ENCODE results near the gene PIK3CA.
A peak's percentile ranks its signal among the peaks of the same experiment; 100 is the strongest.
"Not testable (repeated sequence)": the region's sequence is repeated elsewhere in the genome, so short reads cannot be mapped to it uniquely, and the experiment has no call there.

Gene PIK3CA

GRCh38 chr3:179190581-179190980, 42.4 kb downstream of the PIK3CA start:
- DNase-seq (ENCODE audit: low read depth), result no peak
- H3K4me3 ChIP-seq (ENCODE audit: low read depth, low read length), result no peak overlapping the region
- TF ChIP-seq CTCF (IDR thresholded peaks at IDR 0.05; ENCODE audit: control insufficient read depth, extremely low read depth, insufficient read depth), result no peak

- no peak for TF ChIP-seq CTCF (IDR thresholded peaks at IDR 0.05; ENCODE audit: control insufficient read depth, extremely low read depth, insufficient read depth)
- peak; percentile 33 for DNase-seq (ENCODE audit: low read depth)
Measured at GRCh38 chr3:179192542-179192941, 44.4 kb downstream of the PIK3CA start.

DNA sequence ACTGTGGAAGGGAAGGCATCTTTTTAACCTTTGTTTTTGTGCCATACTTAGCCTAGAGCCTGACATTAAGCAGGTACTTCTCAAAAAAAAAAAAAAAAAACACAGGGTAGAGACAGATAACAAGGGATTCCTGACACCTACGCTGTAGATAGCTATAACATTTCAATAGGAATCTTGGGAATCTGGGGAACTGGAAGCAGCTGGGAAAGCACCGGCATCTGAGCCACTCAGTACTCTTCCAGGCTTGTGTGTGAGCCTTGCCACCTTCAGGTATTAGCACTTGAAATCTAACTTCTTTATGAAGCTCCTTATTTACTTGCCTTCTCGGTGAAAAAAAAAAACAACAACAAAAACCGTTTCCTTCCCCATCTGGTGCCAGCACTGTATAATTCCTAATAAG, 46.8 kb downstream of the PIK3CA start:
- no peak for TF ChIP-seq CTCF (IDR thresholded peaks at IDR 0.05; ENCODE audit: control insufficient read depth, extremely low read depth, insufficient read depth)
- DNase-seq (ENCODE audit: low read depth), result no peak
- H3K4me3 ChIP-seq (ENCODE audit: low read depth, low read length), result no peak overlapping the region

More at GRCh38 chr3:179192542-179192941, 44.4 kb downstream of the PIK3CA start:
- H3K4me3 ChIP-seq (ENCODE audit: low read depth, low read length), result no peak overlapping the region

DNA sequence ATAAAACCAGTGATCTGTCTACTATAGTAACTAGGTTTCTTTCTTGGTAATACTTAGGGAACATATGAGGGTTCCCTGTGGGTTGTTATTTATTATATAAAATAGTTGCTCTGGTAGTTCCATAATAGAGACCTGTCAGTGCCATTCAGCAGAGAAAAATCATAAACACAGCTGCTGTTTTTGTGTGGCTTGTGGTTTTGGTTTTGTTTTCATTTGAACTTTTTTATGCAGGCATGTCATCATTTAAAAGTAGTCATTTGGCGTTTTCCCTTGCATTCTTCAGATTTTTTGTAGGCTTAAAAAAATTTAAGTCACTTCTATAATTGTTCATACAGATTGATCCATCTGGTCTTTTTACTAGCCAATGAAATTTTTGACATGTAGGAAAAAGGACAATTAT, 47.9 kb downstream of the PIK3CA start:
- no peak overlapping the region for H3K4me3 ChIP-seq (ENCODE audit: low read depth, low read length)
- no peak for DNase-seq (ENCODE audit: low read depth)
- no peak for TF ChIP-seq CTCF (IDR thresholded peaks at IDR 0.05; ENCODE audit: control insufficient read depth, extremely low read depth, insufficient read depth)

DNA sequence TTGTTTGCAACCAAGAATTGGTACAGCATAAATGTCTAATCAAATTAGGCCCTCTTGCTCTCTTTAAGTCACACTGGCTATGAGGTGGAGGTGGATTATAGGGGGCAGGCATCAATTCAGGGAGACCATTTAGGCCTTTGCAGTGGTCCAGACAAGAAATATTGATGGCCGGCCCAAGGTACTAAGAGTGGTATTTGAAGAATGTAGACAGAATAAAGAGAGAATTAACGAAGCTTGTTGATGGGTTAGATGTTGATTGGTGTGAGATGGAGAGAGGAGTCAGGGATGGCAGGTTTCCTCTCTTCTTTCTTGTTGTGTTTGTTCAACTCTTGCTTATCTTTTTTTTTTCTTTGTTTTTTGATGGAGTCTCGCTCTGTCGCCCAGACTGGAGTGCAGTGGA, 48.5 kb downstream of the PIK3CA start:
- no peak for TF ChIP-seq CTCF (IDR thresholded peaks at IDR 0.05; ENCODE audit: control insufficient read depth, extremely low read depth, insufficient read depth)
- no peak for DNase-seq (ENCODE audit: low read depth)
- H3K4me3 ChIP-seq (ENCODE audit: low read depth, low read length), result no peak overlapping the region

DNA sequence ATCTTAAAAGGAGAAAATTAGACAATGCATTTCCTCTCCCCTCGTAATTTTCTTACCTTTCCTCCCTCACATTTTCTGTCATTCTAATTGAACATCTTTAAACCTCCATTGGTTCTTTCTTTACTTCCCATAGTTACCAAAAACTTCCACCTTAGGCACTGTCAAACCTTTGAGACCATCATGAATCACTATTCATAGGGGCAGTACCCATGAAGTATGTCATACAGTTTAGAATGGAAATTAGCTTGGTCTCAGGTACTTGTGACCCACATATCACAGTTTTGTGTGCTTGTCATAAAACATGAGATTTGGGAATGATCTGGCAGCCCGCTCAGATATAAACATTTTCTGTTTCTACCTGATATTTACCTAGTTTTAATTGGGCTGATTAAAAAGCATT, 52.6 kb downstream of the PIK3CA start:
- H3K4me3 ChIP-seq (ENCODE audit: low read depth, low read length), result no peak overlapping the region
- no peak for DNase-seq (ENCODE audit: low read depth)
- no peak for TF ChIP-seq CTCF (IDR thresholded peaks at IDR 0.05; ENCODE audit: control insufficient read depth, extremely low read depth, insufficient read depth)

DNA sequence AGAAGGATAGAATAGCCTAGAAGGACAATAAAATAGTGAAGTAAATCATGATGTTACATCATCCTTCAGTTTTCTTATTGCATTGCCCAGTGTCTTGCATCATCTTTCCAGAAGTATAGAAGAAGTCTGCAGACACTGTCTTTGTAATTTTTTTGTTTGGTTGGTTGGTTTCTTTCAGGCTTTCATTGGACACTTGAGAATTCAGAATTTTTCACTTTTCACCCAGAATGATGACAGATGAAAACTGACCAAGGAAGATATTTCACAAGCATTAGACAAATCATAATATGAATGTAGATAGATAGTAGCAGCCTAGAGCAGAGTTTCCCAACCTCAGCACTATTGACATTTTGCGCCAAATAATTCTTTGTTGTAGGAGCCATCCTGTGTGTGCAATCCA, 67.4 kb downstream of the PIK3CA start:
- not testable (repeated sequence) for H3K4me3 ChIP-seq (ENCODE audit: low read depth, low read length); DNase-seq (ENCODE audit: low read depth)

DNA sequence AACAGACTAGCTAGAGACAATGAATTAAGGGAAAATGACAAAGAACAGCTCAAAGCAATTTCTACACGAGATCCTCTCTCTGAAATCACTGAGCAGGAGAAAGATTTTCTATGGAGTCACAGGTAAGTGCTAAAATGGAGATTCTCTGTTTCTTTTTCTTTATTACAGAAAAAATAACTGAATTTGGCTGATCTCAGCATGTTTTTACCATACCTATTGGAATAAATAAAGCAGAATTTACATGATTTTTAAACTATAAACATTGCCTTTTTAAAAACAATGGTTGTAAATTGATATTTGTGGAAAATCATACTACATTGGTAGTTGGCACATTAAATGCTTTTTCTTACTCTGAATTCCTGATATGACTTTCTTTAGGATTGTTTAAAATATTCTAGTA, 70.1 kb downstream of the PIK3CA start:
- DNase-seq (ENCODE audit: low read depth); H3K4me3 ChIP-seq (ENCODE audit: low read depth, low read length): not testable (repeated sequence)
